Measurements from ENCODE around the gene HGFAC. TPM values are rescaled to one million over a fixed set of nuclear protein-coding genes. Genes with fewer than 3 reads are reported as not detected.

Gene HGFAC
- total and polyA plus RNA-seq, 2 of the 13 experiments (the other 11 are each of a cell fraction or from before 2014, with no cell fraction given) = 8.5 to 63.6 TPM

DNA sequence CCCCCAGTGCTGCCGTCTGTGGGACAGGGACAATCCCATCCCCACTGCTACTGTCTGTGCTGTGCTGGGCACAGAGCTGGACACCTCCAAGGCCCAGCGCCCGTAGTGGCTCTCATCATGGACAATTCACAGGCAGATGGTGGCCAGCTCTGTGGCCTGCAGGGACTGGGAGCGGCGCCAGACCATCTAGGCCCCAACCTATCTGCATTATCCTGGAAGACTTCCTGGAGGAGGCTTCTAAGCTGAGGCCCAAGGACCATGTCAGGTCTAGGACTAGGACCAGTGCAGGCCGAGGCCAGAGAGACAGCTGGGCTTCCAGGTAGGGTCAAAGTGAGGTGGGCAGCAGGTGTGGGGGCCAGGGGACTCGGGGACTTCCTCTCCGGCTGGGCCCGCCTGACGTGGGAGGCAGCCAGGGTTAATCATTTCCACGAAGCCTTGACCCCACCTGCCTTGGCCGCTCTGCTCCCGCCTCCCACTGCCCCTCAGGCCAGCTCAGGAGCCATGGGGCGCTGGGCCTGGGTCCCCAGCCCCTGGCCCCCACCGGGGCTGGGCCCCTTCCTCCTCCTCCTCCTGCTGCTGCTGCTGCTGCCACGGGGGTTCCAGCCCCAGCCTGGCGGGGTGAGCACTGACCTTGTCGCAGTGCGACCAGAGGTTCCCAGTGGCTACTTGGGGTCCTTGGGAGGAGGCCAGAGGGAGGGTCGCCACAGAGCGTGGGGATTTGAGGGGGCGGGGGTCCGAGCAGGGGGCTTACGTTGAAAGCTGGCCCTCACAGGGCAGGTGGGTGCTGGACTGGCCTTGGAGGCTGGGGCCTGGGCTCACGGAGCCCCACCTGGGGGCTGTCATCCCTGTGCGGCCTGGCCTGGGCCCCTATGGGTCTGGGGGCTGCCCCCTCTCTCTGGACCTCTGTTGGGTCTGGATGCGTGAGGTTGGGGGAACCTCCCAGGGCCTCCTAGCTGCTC lies at the start of gene HGFAC (continued):
- TF ChIP-seq, protein P1, sequence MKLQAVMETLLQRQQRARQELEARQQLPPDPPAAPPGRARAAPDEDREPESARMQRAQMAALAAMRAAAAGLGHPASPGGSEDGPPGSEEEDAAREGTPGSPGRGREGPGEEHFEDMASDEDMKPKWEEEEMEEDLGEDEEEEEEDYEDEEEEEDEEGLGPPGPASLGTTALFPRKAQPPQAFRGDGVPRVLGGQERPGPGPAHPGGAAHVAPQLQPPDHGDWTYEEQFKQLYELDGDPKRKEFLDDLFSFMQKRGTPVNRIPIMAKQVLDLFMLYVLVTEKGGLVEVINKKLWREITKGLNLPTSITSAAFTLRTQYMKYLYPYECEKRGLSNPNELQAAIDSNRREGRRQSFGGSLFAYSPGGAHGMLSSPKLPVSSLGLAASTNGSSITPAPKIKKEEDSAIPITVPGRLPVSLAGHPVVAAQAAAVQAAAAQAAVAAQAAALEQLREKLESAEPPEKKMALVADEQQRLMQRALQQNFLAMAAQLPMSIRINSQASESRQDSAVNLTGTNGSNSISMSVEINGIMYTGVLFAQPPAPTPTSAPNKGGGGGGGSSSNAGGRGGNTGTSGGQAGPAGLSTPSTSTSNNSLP (IDR thresholded peaks at IDR 0.05; ENCODE audit: low read depth, low read length) = no peak
- TF ChIP-seq CBX2 (IDR thresholded peaks at IDR 0.05; ENCODE audit: low read depth, low read length) (no peak), CBX2 (CRISPR knock-in tag; IDR thresholded peaks at IDR 0.05; ENCODE audit: low read depth) (no peak), ZFP37 (CRISPR knock-in tag; IDR thresholded peaks at IDR 0.05; ENCODE audit: borderline replicate concordance) (no peak), CCDC6 (CRISPR knock-in tag; IDR thresholded peaks at IDR 0.05) (no peak; the same call in 1 of the 2 replicates), FOXK1 (CRISPR knock-in tag; IDR thresholded peaks at IDR 0.05; ENCODE audit: borderline replicate concordance, low read depth) (no peak), SMAD9 (CRISPR knock-in tag; IDR thresholded peaks at IDR 0.05) (no peak), AHR (CRISPR knock-in tag; IDR thresholded peaks at IDR 0.05) (no peak), ZNF431 (CRISPR knock-in tag; IDR thresholded peaks at IDR 0.05; ENCODE audit: borderline replicate concordance, low read depth) (0 out of 2 replicates have a peak, but pooled peaks have one; percentile 66), ZNF878 (CRISPR knock-in tag; IDR thresholded peaks at IDR 0.05) (no peak), ETV5 (CRISPR knock-in tag; IDR thresholded peaks at IDR 0.05; ENCODE audit: borderline replicate concordance) (peak; percentile 63), ETV6 (CRISPR knock-in tag; conservative IDR thresholded peaks at IDR 0.05) (no peak), MTF1 (CRISPR knock-in tag; IDR thresholded peaks at IDR 0.05) (no peak), ZFP82 (CRISPR knock-in tag; IDR thresholded peaks at IDR 0.05; ENCODE audit: borderline replicate concordance) (no peak), ZBTB42 (CRISPR knock-in tag; IDR thresholded peaks at IDR 0.05) (no peak), CHD2 (IDR thresholded peaks at IDR 0.05; ENCODE audit: low read depth, low read length) (no peak), SATB2 (CRISPR knock-in tag; IDR thresholded peaks at IDR 0.05) (no peak), ZEB1 (IDR thresholded peaks at IDR 0.05; ENCODE audit: insufficient replicate concordance, low read depth) (peak; percentile 90), ARNT (IDR thresholded peaks at IDR 0.05) (no peak)
- TF ChIP-seq, protein P2, sequence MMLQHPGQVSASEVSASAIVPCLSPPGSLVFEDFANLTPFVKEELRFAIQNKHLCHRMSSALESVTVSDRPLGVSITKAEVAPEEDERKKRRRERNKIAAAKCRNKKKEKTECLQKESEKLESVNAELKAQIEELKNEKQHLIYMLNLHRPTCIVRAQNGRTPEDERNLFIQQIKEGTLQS (CRISPR knock-in tag; IDR thresholded peaks at IDR 0.05) = no peak
- TF ChIP-seq, protein P3, sequence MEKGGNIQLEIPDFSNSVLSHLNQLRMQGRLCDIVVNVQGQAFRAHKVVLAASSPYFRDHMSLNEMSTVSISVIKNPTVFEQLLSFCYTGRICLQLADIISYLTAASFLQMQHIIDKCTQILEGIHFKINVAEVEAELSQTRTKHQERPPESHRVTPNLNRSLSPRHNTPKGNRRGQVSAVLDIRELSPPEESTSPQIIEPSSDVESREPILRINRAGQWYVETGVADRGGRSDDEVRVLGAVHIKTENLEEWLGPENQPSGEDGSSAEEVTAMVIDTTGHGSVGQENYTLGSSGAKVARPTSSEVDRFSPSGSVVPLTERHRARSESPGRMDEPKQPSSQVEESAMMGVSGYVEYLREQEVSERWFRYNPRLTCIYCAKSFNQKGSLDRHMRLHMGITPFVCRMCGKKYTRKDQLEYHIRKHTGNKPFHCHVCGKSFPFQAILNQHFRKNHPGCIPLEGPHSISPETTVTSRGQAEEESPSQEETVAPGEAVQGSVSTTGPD (CRISPR knock-in tag; IDR thresholded peaks at IDR 0.05) = no peak
- TF ChIP-seq, protein P4, sequence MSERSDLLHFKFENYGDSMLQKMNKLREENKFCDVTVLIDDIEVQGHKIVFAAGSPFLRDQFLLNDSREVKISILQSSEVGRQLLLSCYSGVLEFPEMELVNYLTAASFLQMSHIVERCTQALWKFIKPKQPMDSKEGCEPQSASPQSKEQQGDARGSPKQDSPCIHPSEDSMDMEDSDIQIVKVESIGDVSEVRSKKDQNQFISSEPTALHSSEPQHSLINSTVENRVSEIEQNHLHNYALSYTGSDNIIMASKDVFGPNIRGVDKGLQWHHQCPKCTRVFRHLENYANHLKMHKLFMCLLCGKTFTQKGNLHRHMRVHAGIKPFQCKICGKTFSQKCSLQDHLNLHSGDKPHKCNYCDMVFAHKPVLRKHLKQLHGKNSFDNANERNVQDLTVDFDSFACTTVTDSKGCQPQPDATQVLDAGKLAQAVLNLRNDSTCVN (CRISPR knock-in tag; IDR thresholded peaks at IDR 0.05; ENCODE audit: borderline replicate concordance) = 0 out of 2 replicates have a peak, but pooled peaks have one; percentile 19
- TF ChIP-seq, protein P5, sequence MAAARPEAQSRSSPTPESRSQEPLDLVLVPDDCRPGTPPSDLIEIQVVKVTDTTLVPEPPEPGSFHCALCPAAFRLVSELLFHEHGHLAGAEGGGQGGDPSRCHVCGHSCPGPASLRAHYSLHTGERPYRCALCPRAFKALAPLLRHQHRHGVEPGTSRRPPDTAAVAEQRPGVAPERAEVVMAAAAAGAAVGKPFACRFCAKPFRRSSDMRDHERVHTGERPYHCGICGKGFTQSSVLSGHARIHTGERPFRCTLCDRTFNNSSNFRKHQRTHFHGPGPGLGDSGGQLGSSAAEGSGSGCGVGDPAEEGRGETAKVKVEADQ (CRISPR knock-in tag; IDR thresholded peaks at IDR 0.05; ENCODE audit: borderline replicate concordance) = peak; percentile 24; the same call in 1 of the 2 replicates

Data from HepG2 (cell line).